NT2/D1 (cell line): Measurements from ENCODE around the gene FBXL4.

ENCODE experiments used
- DNase-seq: peaks from one replicate; pipeline ENCODE4 v3.0.0-alpha.2; 2011; ENCODE audit warnings: low read depth, low spot score
- H3K27me3 ChIP-seq: 2 replicates; pipeline ENCODE4 v1.6.0; 2011; ENCODE audit warnings: mild to moderate bottlenecking; ENCODE audit not compliant: insufficient read length, insufficient read depth
- H3K36me3 ChIP-seq: 2 replicates; pipeline ENCODE4 v1.6.1; 2011; ENCODE audit warnings: mild to moderate bottlenecking, low read length, mixed read lengths; ENCODE audit not compliant: insufficient read depth, insufficient read length
- H3K4me1 ChIP-seq: 2 replicates; pipeline ENCODE4 v1.5.1; 2011; ENCODE audit not compliant: insufficient read depth, insufficient read length
- H3K4me3 ChIP-seq: 2 replicates; pipeline ENCODE4 v1.5.1; 2011; ENCODE audit warnings: low read depth; ENCODE audit not compliant: insufficient read length
- H3K9ac ChIP-seq: 2 replicates; pipeline ENCODE4 v1.6.0; 2011; ENCODE audit warnings: low read depth; ENCODE audit not compliant: insufficient read length
- H3K9me3 ChIP-seq: 2 replicates; pipeline ENCODE4 v1.5.1; 2011; ENCODE audit warnings: mild to moderate bottlenecking, low read length; ENCODE audit not compliant: insufficient read depth
- SUZ12 ChIP-seq: IDR thresholded peaks from 2 replicates; pipeline ENCODE4 v1.6.1; 2011; ENCODE audit not compliant: insufficient read length, insufficient read depth; ENCODE audit errors: extremely low read depth
- YY1 ChIP-seq: IDR thresholded peaks from 2 replicates; pipeline ENCODE4 v1.6.1; 2011; ENCODE audit not compliant: insufficient read length, insufficient read depth
- ZNF274 ChIP-seq: IDR thresholded peaks from 2 replicates; pipeline ENCODE4 v1.6.1; 2011; ENCODE audit warnings: mild to moderate bottlenecking, low read depth, low read length

The FBXL4 gene

GRCh38 chr6:98848539-98849242 is 99.1 kb downstream of the FBXL4 start:
- no peak overlapping the region for H3K4me3 ChIP-seq
- no peak overlapping the region for H3K9ac ChIP-seq
- peaks cover 13% of the 10 kb centered on the region for H3K27me3 ChIP-seq
- H3K36me3 ChIP-seq, result no peaks in the 10 kb centered on the region
- TF ChIP-seq SUZ12, result no peak
- TF ChIP-seq ZNF274, result no peak
- no peak for TF ChIP-seq YY1
- H3K9me3 ChIP-seq, result no peaks in the 10 kb centered on the region
- H3K4me1 ChIP-seq, result no peaks in the 10 kb centered on the region
- no peak for DNase-seq

- no peak for DNase-seq
- Histone ChIP-seq H3K9me3 (no peaks in the 10 kb centered on the region), H3K4me3 (no peak overlapping the region), H3K4me1 (no peaks in the 10 kb centered on the region), H3K27me3 (peaks cover 21% of the 10 kb centered on the region), H3K9ac (no peak overlapping the region), H3K36me3 (no peaks in the 10 kb centered on the region)
- TF ChIP-seq ZNF274 (no peak), YY1 (no peak), SUZ12 (no peak)
Observed at GRCh38 chr6:98847779-98848538, 99.8 kb downstream of the FBXL4 start.

GRCh38 chr6:98847416-98847778 is 100.3 kb downstream of the FBXL4 start:
- Histone ChIP-seq H3K36me3 (no peaks in the 10 kb centered on the region), H3K4me1 (peaks cover 2% of the 10 kb centered on the region), H3K4me3 (no peak overlapping the region), H3K9me3 (no peaks in the 10 kb centered on the region), H3K9ac (no peak overlapping the region), H3K27me3 (peaks cover 26% of the 10 kb centered on the region)
- TF ChIP-seq ZNF274, result no peak
- no peak for TF ChIP-seq SUZ12
- no peak for DNase-seq

DNA sequence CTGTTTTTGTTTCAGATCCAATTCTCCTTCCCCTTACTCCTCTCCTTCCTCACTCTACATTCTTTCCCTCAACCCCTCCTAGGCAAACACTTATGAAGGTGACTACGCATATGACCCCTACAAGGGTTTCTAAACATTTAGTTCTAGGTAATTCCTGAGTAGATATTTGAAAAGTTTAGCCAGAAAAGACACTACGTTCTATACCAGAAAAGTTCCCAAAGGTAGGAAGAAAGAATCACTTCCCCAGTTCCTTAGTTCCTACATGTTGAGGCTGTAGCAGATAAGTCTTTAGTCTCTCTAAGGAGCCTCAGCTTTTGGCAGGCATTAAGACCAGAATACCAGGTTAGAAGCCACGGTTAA is 101.7 kb downstream of the FBXL4 start:
- H3K9me3 ChIP-seq, result no peaks in the 10 kb centered on the region
- no peak for TF ChIP-seq YY1
- TF ChIP-seq ZNF274, result no peak
- TF ChIP-seq SUZ12, result no peak
- H3K4me3 ChIP-seq, result no peak overlapping the region
- H3K36me3 ChIP-seq, result no peaks in the 10 kb centered on the region
- peaks cover 2% of the 10 kb centered on the region for H3K4me1 ChIP-seq
- H3K9ac ChIP-seq, result no peak overlapping the region
- DNase-seq, result no peak
- peaks cover 40% of the 10 kb centered on the region for H3K27me3 ChIP-seq

- DNase-seq, result peak; percentile 79
- H3K9me3 ChIP-seq, result no peaks in the 10 kb centered on the region
- peak overlapping the region; percentile 32 for H3K4me3 ChIP-seq
- TF ChIP-seq YY1, result no peak
- no peak for TF ChIP-seq ZNF274
- no peak for TF ChIP-seq SUZ12
- peaks cover 46% of the 10 kb centered on the region for H3K27me3 ChIP-seq
- H3K9ac ChIP-seq, result no peak overlapping the region
- no peaks in the 10 kb centered on the region for H3K36me3 ChIP-seq
- H3K4me1 ChIP-seq, result peaks cover 2% of the 10 kb centered on the region
Observed at GRCh38 chr6:98845211-98846020, 102.3 kb downstream of the FBXL4 start.

DNA sequence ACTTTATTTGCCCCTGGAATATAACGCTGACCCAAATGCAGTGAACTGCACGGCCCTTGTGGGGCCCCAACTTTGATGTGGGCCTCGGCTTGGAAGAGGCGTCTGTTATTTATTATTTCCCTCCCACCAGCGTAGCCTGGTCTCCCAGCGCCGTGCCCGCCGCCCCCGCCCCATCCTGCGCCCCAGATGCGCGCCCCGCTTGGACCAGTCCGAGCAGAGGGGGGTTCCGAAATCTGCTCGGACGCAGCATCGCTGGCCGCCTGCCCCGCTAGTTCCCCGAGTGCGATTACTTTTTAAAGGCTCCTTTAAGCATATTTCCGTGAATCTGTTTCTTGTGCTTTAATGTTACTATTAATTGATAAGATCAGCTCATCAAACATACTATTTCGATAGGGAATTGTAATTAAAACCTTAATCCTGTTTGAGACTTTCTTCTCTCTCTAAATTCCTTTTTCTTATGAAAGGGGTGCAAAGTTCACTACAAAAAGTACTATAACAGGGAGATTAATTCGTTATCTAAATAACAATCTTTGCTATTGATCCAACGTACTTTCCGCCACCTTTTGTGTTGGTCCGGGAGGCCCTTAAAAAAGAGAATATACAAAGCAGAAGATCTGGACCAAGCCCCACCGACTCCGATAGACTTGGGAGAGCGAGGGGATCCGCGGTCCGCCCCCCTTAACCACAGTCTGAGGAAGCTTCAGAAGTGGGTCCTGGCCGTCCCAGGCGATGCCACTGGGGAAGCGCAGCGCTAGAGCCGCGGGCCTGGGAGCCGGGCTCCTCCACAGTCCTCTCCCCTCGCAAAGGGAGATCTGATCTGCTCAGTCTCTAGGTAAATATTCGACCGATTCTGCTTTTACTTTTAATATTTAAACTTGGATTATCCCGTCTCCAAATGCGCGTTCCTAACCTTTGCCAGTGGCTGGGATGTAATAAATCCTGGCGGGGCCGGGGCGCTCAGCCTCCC is 103.2 kb downstream of the FBXL4 start:
- no peaks in the 10 kb centered on the region for H3K9me3 ChIP-seq
- TF ChIP-seq YY1 (no peak), SUZ12 (no peak), ZNF274 (no peak)
- H3K27me3 ChIP-seq, result peaks cover 55% of the 10 kb centered on the region
- H3K36me3 ChIP-seq, result no peaks in the 10 kb centered on the region
- peaks cover 2% of the 10 kb centered on the region for H3K4me1 ChIP-seq
- H3K9ac ChIP-seq, result no peak overlapping the region
- no peak for DNase-seq
- H3K4me3 ChIP-seq, result peak overlapping the region; percentile 15
